GM18498 (cell line): ENCODE results near the gene PALB2.
"Not testable (repeated sequence)": the region's sequence is repeated elsewhere in the genome, so short reads cannot be mapped to it uniquely, and the experiment has no call there.

Experiments
- ATAC-seq: cut with Tn5 transposase; IDR thresholded peaks from one replicate; pipeline ENCODE4 v1.9.1; 2021; ENCODE audit warnings: mild to moderate bottlenecking, moderate library complexity; ENCODE audit not compliant: unreplicated experiment

PALB2 gene

DNA sequence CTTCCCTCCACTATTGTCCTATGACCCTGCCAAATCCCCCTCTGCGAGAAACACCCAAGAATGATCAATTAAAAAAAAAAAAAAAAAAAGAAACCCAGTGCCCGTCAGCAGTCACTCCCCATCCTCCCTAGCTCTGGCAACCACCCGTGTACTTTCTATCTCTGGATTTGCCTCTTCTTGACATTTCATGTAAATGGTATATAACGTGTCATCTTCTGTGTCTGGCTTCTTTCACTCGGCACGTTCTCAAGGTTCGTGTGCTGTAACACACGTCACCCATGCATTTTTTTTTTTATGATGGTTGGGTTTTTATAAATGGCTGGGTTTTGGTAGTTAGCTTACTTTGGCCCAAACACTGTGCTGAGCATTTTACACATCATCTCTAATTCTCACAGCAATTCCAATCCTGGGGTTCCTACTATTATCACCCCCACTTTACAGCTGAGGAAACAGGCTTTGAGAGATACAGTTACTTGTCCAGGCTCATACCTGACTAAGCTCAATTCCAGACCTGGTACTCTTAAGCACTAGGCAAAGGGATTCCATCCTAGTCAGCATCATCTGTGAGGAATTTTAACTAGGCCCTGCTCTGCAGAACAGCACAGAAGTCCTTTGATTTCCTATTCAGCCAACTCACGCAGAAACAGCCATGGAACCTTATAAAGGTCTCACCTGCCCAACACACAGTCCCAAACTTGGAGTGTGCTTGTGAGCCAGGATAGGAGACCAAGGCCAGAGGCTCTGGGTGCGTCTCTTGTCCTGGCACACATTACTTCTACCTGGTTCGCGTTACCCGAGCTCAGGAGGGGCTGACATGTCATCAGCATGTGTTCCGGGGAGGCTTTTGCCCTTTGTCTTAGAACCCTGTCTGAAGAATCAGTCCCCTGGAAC is 56.7 kb downstream of the PALB2 start:
- no peak for ATAC-seq

DNA sequence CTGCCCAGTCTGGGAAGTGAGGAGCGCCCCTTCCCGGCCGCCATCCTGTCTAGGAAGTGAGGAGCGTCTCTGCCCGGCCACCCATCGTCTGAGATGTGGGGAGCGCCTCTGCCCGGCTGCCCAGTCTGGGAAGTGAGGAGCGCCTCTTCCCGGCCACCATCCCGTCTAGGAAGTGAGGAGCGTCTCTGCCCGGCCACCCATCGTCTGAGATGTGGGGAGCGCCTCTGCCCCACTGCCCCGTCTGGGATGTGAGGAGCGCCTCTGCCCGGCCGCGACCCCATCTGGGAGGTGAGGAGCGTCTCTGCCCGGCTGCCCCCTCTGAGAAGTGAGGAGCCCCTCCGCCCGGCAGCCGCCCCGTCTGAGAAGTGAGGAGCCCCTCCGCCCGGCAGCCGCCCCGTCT is 57.8 kb downstream of the PALB2 start:
- ATAC-seq = not testable (repeated sequence)

DNA sequence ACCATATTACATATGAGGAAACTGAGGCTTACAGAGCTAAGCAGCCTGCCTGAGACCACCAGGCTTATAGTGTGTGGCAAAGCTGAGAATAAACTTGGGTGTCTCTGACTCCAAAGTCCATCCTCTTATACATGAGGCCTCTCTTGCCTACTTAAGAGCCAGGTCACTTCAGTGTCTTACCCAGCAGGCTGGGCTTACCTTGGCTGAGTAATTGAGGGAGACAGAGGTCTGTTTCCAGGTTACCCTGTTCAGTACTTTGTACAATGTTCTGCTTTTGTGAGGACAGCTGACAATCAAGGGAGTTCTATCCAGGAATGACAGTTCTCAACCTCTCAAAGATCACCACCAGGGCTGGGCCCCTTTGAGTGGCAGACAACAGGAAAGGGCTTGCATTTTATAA is 59.3 kb downstream of the PALB2 start:
- ATAC-seq = no peak

DNA sequence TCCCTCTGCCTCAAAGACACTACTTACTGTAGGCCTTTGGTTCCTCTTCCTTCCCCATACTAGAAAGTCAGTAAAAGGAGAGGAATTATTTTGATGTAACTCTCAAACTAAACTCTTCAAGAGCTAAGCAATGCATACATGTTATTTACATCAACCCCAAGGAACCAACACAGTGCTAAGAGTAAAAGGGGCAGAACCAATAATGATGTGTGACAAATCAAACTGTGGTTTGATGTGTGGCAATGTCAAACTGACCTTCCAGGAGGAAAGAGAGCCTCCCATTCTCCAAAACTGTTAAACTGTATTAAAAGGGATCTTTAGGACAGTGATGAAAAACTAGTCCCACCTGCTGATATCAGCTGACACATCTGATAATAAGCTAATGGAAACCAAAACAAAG is 60.7 kb downstream of the PALB2 start:
- no peak for ATAC-seq

DNA sequence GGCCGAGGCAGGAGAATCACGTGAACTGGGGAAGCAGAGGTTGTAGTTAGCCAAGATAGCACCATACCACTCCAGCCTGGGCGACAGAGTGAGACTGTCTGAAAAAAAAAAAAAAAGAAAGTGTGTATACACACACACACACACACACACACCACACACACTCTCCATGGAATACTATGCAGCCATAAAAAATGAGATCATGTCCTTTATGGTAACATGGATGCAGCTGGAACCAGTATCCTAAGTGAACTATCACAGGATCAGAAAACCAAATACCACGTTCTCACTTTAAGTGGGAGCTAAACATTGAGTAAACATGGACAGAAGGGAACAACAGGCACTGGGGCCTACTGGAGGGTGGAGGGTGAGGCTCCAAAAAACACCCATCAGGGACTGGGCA is 61.7 kb downstream of the PALB2 start:
- no peak for ATAC-seq

DNA sequence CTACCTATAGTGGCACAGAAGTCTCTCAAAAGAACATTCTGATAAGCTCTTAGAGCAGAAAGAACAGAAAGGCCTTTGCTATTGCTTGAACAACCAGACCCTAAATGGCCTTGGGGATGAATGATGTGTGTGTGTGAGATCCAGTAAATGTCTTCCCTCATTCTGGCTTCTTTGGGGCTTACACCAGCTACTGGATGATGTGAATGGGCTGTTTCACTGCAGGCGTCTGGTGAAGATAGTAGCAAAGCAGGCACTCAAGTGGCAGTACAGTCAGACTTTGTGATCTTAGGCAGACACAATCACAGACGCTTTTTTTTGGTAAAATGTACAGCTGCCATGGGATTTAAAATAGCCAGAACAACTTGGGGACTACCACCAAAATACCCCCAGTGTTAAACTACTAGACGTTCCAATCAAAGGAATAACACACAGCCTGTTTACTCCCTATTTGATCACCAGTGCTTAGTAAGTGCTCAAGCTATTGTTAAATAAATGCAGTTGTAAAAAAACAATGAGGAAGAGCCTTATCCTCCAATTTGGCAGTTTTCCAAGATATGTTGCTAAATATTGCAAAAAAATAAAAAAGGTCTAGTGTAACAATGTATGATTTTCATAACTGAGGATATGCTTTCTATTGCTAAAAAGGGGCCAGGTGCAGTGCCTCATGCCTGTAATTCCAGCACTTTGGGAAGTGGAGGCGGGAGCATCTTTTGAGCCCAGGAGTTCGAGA is 62.8 kb downstream of the PALB2 start:
- no peak for ATAC-seq

DNA sequence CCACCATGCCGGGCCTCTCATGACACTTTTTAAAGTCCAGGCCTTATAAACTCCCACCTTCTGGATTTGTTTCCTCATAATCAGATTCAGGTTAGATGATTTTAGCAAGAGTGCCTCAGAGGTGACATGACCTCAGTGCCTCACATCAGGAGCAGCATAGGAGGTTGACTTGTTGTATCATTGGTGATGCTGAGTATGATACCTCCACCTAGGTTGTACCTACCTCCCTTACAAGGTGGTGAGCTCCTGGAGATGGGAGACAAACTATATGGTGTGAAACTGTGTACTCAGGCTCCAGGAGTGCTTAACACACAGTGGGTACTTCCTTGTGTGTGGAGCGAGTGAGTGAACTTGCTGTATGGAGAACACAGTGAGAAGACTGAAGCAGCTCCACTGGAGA is 63.6 kb downstream of the PALB2 start:
- ATAC-seq = no peak

DNA sequence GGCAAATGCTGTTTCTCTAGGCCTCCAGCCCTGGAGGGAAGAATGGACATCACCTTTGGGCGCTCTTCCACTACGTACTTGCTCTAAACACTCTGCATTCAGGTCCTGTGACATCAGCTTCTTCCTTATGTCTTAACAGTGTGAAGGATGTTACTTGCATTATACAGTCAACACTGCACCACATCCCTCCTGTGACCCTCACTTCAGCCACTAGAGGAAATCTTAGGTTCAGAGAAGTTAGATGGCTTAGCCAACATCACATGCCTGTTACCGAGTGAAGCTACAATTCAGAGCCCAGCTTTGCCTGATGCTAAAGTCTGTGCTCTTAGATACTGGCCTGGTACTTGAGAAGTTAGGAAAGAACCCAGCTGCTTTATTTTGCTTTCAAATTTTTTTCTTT is 65.3 kb downstream of the PALB2 start:
- no peak for ATAC-seq

DNA sequence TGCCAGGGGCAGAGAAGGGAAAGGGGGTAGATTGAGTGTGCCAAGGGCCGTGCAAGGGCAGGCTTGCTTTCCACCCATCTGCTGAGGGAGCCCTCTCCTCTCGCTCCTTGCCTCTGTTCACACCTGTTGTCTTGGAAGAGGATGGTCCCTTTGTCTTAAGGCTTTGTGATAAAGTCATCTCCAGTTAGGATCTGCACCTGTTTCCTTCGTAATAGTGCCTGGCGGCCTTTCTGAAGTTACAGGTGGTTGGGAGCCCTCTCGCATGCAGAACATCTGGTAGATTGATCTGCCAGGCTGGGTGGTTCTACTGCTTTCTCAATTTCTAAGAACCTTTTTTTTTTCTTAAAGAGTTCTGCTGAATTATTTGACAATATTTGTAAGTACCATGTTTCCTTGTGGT is 67.3 kb downstream of the PALB2 start:
- ATAC-seq = no peak

DNA sequence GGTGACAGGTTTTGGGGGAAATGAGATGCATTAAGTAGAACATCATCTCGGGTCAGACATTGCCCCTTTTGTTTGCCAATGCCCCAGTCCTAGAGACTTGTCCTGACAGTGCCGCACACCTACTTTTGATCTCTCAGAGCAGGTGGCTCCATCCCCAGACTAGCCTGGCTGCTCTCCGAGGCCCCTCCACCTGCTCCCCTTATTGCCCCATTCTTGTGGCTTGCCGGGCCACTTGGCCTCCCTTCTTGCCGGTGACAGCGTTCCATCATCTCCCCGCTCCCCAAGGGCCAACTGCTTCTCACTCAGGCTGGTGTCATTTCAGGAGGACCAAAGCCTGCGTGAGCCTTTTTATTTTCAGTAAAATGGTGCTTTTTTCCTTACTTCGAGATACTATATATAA is 68.7 kb downstream of the PALB2 start:
- no peak for ATAC-seq

DNA sequence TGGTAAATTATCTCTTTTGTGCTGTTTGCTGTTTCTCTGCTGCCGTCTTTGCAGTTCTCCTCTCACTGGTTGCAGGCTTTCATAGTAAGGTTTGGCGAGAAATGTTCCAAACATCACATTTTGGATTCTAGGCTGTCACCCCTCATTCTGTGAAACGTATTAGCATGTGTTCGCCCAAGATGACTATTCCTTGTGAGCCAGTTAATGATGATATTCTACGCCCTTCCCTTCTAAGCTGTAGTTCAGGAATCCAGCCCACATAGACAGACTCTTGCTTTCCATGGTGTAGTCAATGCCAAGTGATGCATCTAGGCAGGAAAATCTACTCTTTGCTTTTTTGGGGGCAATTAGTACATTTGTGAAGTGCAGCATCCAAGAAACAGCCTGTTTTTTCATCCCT is 69.2 kb downstream of the PALB2 start:
- ATAC-seq = no peak

DNA sequence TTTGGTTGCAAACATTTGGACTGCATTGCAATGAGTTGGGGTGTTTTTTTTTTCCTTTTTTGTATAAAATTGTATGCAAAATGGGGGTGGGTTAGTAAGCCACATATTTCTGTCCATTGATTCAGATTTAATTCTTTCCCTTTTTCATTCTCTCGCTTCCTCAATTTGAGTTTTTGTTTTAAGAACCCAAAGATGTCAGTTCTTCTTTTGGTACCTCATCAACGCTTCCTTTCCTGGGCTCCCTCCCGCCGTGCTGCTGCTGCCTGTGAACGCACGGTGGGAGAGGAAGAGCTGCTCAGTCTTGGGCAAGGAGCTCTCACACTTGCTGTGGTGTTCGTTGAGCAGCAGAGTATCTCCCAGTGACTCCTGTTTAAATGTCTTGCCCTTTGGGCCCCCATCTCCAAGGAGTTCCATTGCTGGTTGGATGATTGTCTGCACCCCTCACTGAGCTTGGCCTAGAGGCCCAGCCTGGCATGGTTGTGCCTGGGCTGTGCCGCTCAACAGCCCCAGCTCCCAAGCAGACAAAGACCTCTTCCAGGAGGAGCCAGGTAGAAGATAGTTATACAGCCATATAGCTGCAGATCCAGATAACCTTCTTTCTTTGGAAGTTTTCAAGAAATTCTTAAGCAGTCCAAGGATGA is 70.0 kb downstream of the PALB2 start:
- no peak for ATAC-seq

DNA sequence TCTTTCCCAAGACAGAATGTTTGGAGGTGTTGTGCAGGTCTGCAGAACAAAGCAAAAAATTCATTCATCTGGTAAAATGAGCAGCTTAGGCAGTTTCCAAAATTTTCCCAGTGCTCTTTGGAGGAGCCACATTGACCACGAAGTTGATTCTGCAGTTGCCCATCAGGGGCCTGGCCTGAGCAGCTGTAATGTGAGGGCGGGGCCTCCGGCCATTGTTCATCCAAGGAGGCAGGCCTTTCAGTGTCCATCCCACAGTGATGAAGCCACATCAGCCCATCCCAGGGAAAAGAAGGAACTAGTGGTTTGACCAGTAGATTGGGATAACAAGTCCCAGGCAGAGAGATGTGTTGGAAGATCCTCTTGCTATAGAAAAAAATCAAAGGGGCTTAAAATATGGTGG is 73.5 kb downstream of the PALB2 start:
- no peak for ATAC-seq

DNA sequence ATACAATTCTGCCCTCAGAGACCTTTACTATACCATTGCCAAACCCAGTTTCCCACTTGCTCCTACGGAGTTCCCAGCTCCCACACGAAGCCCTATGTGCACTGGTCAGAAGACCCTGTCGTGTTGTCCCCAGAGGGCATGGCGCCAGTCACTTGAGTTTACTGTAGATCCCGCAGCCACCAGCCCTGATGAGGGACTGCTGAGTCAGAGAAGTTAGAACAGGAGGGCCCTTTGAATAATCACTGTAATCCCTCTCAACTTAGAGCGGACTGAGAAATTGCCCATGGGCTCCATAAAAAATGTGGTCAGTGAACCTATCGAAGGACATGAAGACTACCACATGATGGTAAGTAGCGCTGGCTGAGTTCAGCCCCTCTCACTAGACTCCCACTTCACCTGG is 74.4 kb downstream of the PALB2 start:
- ATAC-seq = no peak

DNA sequence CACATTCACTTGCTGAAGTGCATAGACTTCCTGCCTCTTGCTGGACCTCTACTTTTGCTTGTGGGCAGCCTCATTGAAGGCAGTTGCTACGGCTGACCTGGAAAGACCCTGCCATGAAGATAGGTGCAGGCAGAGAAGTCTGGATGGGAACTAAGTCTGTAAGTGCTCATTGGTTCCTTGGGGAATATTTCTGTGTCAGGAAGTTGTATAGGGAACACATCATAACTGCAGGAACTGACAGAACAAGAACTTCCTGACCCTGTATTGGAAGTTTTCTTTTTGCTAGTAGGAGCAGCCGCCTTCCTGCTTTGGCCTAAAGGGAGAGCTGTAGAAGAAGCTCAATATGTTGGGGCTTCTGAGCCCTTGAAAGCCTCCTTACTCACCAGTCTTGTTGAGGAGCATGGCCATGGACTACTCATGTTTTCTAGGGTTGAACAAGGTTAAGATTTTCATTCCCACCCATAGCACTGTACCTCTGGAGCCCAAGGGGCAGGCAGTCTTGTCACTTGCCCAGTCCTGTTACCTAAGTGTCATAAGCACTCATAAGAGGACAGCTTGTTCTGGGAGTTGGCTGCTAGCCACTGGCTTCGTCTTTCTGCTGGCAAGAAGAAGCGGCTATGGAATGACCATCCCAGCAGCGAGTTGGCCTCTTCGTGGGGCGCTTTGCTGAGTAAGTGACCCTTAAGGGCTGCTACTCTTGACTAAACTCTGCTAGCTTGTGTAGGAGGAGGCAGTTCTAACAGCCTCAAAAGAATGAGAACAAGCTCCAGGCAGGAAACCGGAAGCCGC is 76.3 kb downstream of the PALB2 start:
- ATAC-seq = no peak

DNA sequence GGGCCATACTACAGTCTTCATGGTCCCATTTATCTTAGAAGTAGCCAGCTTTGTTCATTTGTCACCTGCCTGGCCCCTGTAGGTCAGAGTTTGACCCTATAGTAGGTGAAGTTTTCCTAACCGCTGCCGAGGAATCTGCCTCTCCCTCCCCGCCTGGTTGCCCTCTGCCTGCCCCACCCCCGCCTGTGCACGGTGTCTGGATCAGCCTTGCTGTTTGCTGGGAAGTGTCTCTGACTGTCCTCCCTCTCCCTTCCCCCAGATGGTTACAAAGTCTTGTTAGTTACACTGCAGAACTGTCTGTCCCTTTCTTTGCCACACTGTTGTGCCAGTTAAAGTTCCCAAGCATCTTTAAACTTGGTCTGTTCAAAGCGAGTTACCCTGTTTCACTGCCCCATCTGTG is 77.9 kb downstream of the PALB2 start:
- ATAC-seq = no peak

DNA sequence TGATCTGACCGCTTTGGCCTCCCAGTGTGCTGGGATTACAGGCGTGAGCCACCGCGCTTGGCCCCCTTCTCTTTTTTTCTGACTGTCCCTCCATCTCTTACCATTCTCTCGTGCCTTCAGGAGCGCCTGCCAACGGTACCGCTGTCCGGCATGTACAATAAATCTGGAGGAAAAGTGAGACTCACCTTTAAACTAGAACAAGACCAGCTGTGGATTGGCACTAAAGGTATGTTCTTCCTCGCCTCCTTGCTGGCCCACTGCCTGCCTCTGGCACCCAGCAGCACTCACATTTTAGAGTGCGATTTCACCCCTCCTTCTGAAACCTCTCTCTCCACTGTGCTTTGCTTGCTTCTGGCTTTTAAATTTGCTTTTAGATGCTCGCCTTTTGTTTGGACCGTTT is 78.6 kb downstream of the PALB2 start:
- ATAC-seq = no peak

DNA sequence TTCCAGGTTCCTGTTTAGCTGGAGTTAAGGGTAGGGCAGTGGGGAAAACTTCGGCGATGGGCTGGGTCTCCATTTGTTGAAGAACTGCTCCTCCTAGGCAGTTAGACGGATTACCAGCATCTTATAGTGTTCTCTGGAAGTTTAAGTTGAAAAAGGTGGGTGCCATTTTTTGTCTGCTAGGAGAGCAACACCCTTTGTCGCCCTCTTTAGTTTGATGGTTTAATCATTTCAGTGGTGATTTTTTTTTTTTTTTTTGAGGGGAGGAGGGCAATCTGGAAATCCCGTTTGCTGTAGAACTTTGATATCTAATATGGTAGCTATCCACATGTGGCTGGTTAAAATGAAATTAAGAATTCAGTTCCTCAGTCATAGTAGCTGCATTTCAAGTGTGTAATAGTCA is 79.5 kb downstream of the PALB2 start:
- ATAC-seq = no peak

DNA sequence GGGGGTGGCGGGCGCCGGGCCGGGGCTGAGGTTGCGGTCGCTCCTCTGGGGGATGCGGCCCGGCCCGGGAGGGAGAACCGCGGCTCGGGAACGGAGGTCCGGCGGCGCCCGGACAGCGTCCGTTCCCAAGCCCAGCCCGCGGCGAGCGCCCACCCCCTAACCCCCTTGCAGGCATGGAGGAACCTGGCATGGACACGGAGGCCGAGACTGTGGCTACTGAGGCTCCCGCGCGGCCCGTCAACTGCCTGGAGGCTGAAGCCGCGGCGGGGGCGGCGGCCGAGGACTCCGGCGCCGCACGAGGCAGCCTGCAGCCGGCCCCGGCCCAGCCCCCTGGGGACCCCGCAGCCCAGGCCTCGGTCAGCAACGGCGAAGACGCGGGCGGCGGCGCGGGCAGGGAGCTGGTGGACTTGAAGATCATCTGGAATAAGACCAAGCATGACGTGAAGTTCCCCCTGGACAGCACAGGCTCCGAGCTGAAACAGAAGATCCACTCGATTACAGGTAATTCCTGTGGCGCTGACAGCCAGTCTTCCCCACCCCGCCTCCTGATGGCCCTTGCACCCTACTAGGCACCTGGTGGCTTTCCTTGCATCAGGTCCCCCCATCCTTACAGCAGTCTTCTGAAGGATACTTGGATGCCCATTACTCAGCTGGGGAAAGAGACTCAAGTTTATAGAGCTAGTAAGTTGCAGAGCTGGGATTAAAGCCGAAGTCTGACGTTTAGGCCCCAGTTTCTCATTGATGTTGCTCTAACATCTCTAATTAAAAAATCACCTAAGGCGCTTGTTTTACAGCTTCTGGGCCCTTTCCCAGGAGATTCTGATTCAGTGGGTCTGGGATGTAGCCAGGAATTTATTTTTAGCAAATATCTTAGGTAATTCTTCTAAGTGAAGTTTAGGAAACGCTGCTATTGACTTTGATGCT is 83.1 kb downstream of the PALB2 start:
- ATAC-seq = peak; percentile 20
